Activated T-helper 17 cell treated with anti-CD3 and anti-CD28 coated beads, Interleukin-2, amount 50 U/mL, for 72 hours (primary cell): ENCODE measurements around the gene NALCN. TPM values are rescaled to one million over a fixed set of nuclear protein-coding genes. Genes with fewer than 3 reads are reported as not detected.

Experiments used
- ATAC-seq: fragments of 150-1000 bp; cut with Tn5 transposase; replicated peaks from 2 replicates; pipeline ENCODE4 v1.10.0; 2021; ENCODE audit warnings: mild to moderate bottlenecking, moderate library complexity
- H3K27ac Mint-ChIP-seq: one replicate; pipeline ENCODE4 v1.8.0; 2022; ENCODE audit warnings: mixed read lengths
- H3K27me3 Mint-ChIP-seq: one replicate; pipeline ENCODE4 v1.8.0; 2022; ENCODE audit warnings: mixed read lengths
- H3K36me3 Mint-ChIP-seq: one replicate; pipeline ENCODE4 v1.8.0; 2022; ENCODE audit warnings: low read depth, mild to moderate bottlenecking, mixed read lengths
- H3K4me1 Mint-ChIP-seq: one replicate; pipeline ENCODE4 v1.8.0; 2022; ENCODE audit warnings: mixed read lengths
- H3K4me3 Mint-ChIP-seq: one replicate; pipeline ENCODE4 v1.8.0; 2022; ENCODE audit warnings: mild to moderate bottlenecking, mixed read lengths
- H3K9me3 Mint-ChIP-seq: one replicate; pipeline ENCODE4 v1.8.0; 2022; ENCODE audit warnings: mixed read lengths
- total RNA-seq, 2 donors: library from RNA; stranded (reverse); gene quantifications; one replicate each; pipeline ENCODE4 v1.2.3, GENCODE V29; 2022

Gene NALCN
- total RNA-seq, 2 donors from 2014 or later, result not detected

GRCh38 chr13:101300531-101300930 is 115.8 kb downstream of the NALCN start:
- H3K27ac Mint-ChIP-seq, result no peak overlapping the region
- H3K36me3 Mint-ChIP-seq, result no peaks in the 10 kb centered on the region
- H3K9me3 Mint-ChIP-seq, result no peaks in the 10 kb centered on the region
- H3K27me3 Mint-ChIP-seq, result no peaks in the 10 kb centered on the region
- ATAC-seq, result no peak
- no peaks in the 10 kb centered on the region for H3K4me1 Mint-ChIP-seq
- H3K4me3 Mint-ChIP-seq, result no peak overlapping the region

GRCh38 chr13:101298517-101298916 is 117.8 kb downstream of the NALCN start:
- H3K4me3 Mint-ChIP-seq, result no peak overlapping the region
- H3K4me1 Mint-ChIP-seq, result no peaks in the 10 kb centered on the region
- no peak overlapping the region for H3K27ac Mint-ChIP-seq
- H3K27me3 Mint-ChIP-seq, result no peaks in the 10 kb centered on the region
- no peaks in the 10 kb centered on the region for H3K36me3 Mint-ChIP-seq
- no peaks in the 10 kb centered on the region for H3K9me3 Mint-ChIP-seq
- ATAC-seq, result no peak

GRCh38 chr13:101297794-101298193 is 118.5 kb downstream of the NALCN start:
- no peaks in the 10 kb centered on the region for H3K36me3 Mint-ChIP-seq
- H3K4me3 Mint-ChIP-seq, result no peak overlapping the region
- no peak overlapping the region for H3K27ac Mint-ChIP-seq
- H3K4me1 Mint-ChIP-seq, result no peaks in the 10 kb centered on the region
- H3K9me3 Mint-ChIP-seq, result no peaks in the 10 kb centered on the region
- no peaks in the 10 kb centered on the region for H3K27me3 Mint-ChIP-seq
- peak; percentile 49 for ATAC-seq

- Mint-ChIP-seq H3K27me3 (peaks cover 3% of the 10 kb centered on the region), H3K36me3 (no peaks in the 10 kb centered on the region), H3K4me3 (no peak overlapping the region), H3K9me3 (no peaks in the 10 kb centered on the region), H3K27ac (no peak overlapping the region), H3K4me1 (no peaks in the 10 kb centered on the region)
- no peak for ATAC-seq
These were observed 123.6 kb downstream of the NALCN start for GRCh38 chr13:101292711-101293110.

- H3K4me3 Mint-ChIP-seq, result no peak overlapping the region
- no peak overlapping the region for H3K27ac Mint-ChIP-seq
- peak; percentile 74 for ATAC-seq
- peaks cover 3% of the 10 kb centered on the region for H3K27me3 Mint-ChIP-seq
- no peaks in the 10 kb centered on the region for H3K4me1 Mint-ChIP-seq
- H3K9me3 Mint-ChIP-seq, result no peaks in the 10 kb centered on the region
- H3K36me3 Mint-ChIP-seq, result no peaks in the 10 kb centered on the region
These were observed 124.4 kb downstream of the NALCN start for GRCh38 chr13:101291646-101292515.

- no peaks in the 10 kb centered on the region for H3K4me1 Mint-ChIP-seq
- peaks cover 3% of the 10 kb centered on the region for H3K27me3 Mint-ChIP-seq
- no peak overlapping the region for H3K4me3 Mint-ChIP-seq
- H3K27ac Mint-ChIP-seq, result no peak overlapping the region
- H3K36me3 Mint-ChIP-seq, result no peaks in the 10 kb centered on the region
- H3K9me3 Mint-ChIP-seq, result no peaks in the 10 kb centered on the region
- no peak for ATAC-seq
These were observed 125.1 kb downstream of the NALCN start for GRCh38 chr13:101291206-101291605.

- no peak overlapping the region for H3K4me3 Mint-ChIP-seq
- H3K27ac Mint-ChIP-seq, result no peak overlapping the region
- H3K36me3 Mint-ChIP-seq, result no peaks in the 10 kb centered on the region
- no peaks in the 10 kb centered on the region for H3K9me3 Mint-ChIP-seq
- H3K4me1 Mint-ChIP-seq, result no peaks in the 10 kb centered on the region
- peak; percentile 35 for ATAC-seq
- H3K27me3 Mint-ChIP-seq, result peaks cover 4% of the 10 kb centered on the region
These were observed 126.5 kb downstream of the NALCN start for GRCh38 chr13:101289764-101290163.

GRCh38 chr13:101283782-101284181 is 132.5 kb downstream of the NALCN start:
- H3K4me3 Mint-ChIP-seq, result no peak overlapping the region
- H3K27me3 Mint-ChIP-seq, result peaks cover 8% of the 10 kb centered on the region
- H3K9me3 Mint-ChIP-seq, result no peaks in the 10 kb centered on the region
- no peak for ATAC-seq
- no peaks in the 10 kb centered on the region for H3K4me1 Mint-ChIP-seq
- no peak overlapping the region for H3K27ac Mint-ChIP-seq
- no peaks in the 10 kb centered on the region for H3K36me3 Mint-ChIP-seq

GRCh38 chr13:101272886-101273285 is 143.4 kb downstream of the NALCN start:
- Mint-ChIP-seq H3K27me3 (peaks cover 4% of the 10 kb centered on the region), H3K27ac (no peak overlapping the region), H3K9me3 (no peaks in the 10 kb centered on the region), H3K36me3 (no peaks in the 10 kb centered on the region), H3K4me3 (no peak overlapping the region), H3K4me1 (no peaks in the 10 kb centered on the region)
- no peak for ATAC-seq

- ATAC-seq, result no peak
- Mint-ChIP-seq H3K27me3 (peaks cover 4% of the 10 kb centered on the region), H3K4me3 (no peak overlapping the region)
These were observed 144.5 kb downstream of the NALCN start for GRCh38 chr13:101271681-101272245.

GRCh38 chr13:101267656-101268055 is 148.7 kb downstream of the NALCN start:
- H3K27ac Mint-ChIP-seq, result no peak overlapping the region
- no peaks in the 10 kb centered on the region for H3K27me3 Mint-ChIP-seq
- peak; percentile 86 for ATAC-seq
- no peak overlapping the region for H3K4me3 Mint-ChIP-seq
- H3K36me3 Mint-ChIP-seq, result no peaks in the 10 kb centered on the region
- no peaks in the 10 kb centered on the region for H3K9me3 Mint-ChIP-seq
- H3K4me1 Mint-ChIP-seq, result peaks cover 4% of the 10 kb centered on the region

More at GRCh38 chr13:101271681-101272245, 144.5 kb downstream of the NALCN start:
- H3K9me3 Mint-ChIP-seq, result no peaks in the 10 kb centered on the region
- H3K27ac Mint-ChIP-seq, result no peak overlapping the region
- no peaks in the 10 kb centered on the region for H3K36me3 Mint-ChIP-seq
- H3K4me1 Mint-ChIP-seq, result no peaks in the 10 kb centered on the region

GRCh38 chr13:101265934-101266333 is 150.4 kb downstream of the NALCN start:
- Mint-ChIP-seq H3K27ac (no peak overlapping the region), H3K36me3 (no peaks in the 10 kb centered on the region)

GRCh38 chr13:101264931-101265330 is 151.4 kb downstream of the NALCN start:
- Mint-ChIP-seq H3K27ac (no peak overlapping the region), H3K4me3 (no peak overlapping the region), H3K27me3 (peaks cover 3% of the 10 kb centered on the region), H3K36me3 (no peaks in the 10 kb centered on the region), H3K9me3 (no peaks in the 10 kb centered on the region), H3K4me1 (peaks cover 4% of the 10 kb centered on the region)
- no peak for ATAC-seq

More at GRCh38 chr13:101265934-101266333, 150.4 kb downstream of the NALCN start:
- peaks cover 3% of the 10 kb centered on the region for H3K27me3 Mint-ChIP-seq
- peaks cover 4% of the 10 kb centered on the region for H3K4me1 Mint-ChIP-seq
- peak overlapping the region; percentile 20 for H3K4me3 Mint-ChIP-seq
- no peaks in the 10 kb centered on the region for H3K9me3 Mint-ChIP-seq
- ATAC-seq, result peak; percentile 73

- no peak for ATAC-seq
These were observed 154.0 kb downstream of the NALCN start for GRCh38 chr13:101262306-101262705.

GRCh38 chr13:101258509-101258908 is 157.8 kb downstream of the NALCN start:
- Mint-ChIP-seq H3K4me3 (peak overlapping the region; percentile 41), H3K27ac (peak overlapping the region; percentile 87), H3K27me3 (peaks cover 3% of the 10 kb centered on the region), H3K9me3 (peaks cover 5% of the 10 kb centered on the region), H3K36me3 (no peaks in the 10 kb centered on the region), H3K4me1 (peaks cover 8% of the 10 kb centered on the region)
- peak; percentile 33 for ATAC-seq

More at GRCh38 chr13:101262306-101262705, 154.0 kb downstream of the NALCN start:
- Mint-ChIP-seq H3K36me3 (no peaks in the 10 kb centered on the region), H3K4me3 (no peak overlapping the region), H3K9me3 (no peaks in the 10 kb centered on the region), H3K27me3 (peaks cover 3% of the 10 kb centered on the region), H3K4me1 (peaks cover 12% of the 10 kb centered on the region), H3K27ac (no peak overlapping the region)
